Endometrium (tissue), 2 donors: Measurements from ENCODE around the gene DYNLL2.
"Not testable (repeated sequence)": the region's sequence is repeated elsewhere in the genome, so short reads cannot be mapped to it uniquely, and the experiment has no call there.

Experiments used
- FAIRE-seq: peaks from 2 replicates; lab custom pipeline; 2012; peaks lifted over from hg19 to GRCh38; lab: Jason Lieb, UNC
- donor health status: control.
- donor health status: control.

The DYNLL2 gene

DNA sequence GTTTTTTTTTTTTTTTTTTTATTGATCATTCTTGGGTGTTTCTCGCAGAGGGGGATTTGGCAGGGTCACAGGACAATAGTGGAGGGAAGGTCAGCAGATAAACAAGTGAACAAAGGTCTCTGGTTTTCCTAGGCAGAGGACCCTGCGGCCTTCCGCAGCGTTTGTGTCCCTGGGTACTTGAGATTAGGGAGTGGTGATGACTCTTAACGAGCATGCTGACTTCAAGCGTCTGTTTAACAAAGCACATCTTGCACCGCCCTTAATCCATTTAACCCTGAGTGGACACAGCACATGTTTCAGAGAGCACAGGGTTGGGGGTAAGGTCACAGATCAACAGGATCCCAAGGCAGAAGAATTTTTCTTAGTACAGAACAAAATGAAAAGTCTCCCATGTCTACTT, 10.0 kb upstream of the DYNLL2 start:
- FAIRE-seq: not testable (repeated sequence)

DNA sequence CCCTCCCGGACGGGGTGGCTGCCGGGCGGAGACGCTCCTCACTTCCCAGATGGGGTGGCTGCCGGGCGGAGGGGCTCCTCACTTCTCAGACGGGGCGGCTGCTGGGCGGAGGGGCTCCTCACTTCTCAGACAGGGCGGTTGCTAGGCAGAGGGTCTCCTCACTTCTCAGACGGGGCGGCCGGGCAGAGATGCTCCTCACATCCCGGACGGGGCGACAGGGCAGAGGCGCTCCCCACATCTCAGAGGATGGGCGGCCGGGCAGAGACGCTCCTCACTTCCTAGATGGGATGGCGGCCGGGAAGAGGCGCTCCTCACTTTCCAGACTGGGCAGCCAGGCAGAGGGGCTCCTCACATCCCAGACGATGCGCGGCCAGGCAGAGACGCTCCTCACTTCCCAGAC, 8.8 kb upstream of the DYNLL2 start:
- FAIRE-seq: not testable (repeated sequence)

- no peak for FAIRE-seq
Measured at GRCh38 chr17:58079300-58080033, 3.8 kb upstream of the DYNLL2 start.

- no peak for FAIRE-seq
Measured at GRCh38 chr17:58081646-58082340, 1.4 kb upstream of the DYNLL2 start.

- FAIRE-seq: no peak
Measured at GRCh38 chr17:58082341-58082869, 814 bp upstream of the DYNLL2 start.

GRCh38 chr17:58083491-58084316, 485 bp downstream of the DYNLL2 start:
- FAIRE-seq: no peak

DNA sequence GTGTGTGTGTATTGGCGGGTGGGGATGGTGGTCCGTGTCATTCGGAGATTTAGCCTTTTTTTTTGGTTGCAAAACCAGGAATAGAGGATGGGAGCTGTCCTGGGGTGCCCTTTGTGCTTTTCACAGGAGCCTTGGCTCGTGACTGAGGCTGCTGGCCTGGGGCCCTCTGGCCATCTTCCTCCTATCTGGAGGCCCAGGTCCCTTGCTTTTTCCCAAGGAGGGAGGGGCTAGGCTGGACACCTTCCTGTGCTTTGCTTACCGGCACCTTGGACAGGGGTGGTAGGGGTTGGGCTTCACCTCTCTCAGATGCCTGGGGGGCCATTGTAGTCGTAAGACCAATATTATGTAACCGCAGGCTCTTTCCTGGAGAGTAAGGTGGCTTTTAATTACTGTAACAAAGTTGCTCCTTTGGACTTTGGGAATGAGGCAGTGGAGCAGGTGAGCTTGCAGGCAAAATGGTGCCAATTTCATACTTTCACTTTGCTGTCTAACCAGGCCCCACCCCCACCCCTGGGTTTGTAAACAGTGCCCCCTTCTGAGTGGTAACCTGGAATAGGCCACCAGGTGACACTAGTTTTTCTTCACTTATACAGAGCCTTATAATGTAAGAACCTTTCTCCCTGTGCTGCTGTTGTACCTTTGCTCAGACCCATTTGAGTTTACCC, 1.2 kb downstream of the DYNLL2 start:
- no peak for FAIRE-seq

- FAIRE-seq: no peak
Measured at GRCh38 chr17:58085039-58085715, 2.0 kb downstream of the DYNLL2 start.

GRCh38 chr17:58086953-58087352, 3.7 kb downstream of the DYNLL2 start:
- FAIRE-seq: no peak

DNA sequence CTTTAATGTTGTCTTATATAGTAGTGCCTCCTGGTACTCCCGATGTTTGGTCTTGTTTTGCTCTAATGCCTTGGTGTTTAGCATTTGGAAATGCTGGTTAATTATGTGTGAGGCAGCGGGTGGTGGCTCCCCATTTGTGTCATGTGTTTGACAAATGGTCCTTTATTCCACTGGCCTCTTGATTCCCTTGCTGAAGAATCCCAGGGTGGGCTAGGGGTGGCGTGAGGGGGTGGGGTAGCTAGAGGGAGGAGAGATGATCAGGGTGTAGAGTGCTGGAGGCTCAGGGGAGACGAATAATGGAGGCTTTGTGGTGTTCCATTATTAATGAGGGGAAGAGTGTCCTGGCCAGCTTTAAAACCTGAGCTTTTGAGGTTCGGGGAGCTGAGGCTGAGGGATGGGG, 5.4 kb downstream of the DYNLL2 start:
- FAIRE-seq: no peak

DNA sequence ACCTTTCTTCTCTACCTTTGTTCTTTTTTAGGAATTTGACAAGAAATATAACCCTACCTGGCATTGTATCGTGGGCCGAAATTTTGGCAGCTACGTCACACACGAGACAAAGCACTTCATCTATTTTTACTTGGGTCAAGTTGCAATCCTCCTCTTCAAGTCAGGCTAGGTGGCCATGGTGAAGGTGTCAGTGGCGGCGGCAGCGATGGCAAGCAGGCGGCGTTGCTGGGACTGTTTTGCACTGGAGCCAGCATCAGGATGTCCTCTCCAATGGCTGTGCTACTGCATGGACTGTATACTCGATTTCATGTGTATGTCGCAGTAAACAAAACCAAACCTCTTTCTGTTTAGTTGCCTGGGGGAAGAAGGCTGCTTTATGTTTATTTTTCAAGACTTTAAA, 5.9 kb downstream of the DYNLL2 start:
- no peak for FAIRE-seq

GRCh38 chr17:58091024-58091567, 7.9 kb downstream of the DYNLL2 start:
- FAIRE-seq: no peak

- no peak for FAIRE-seq
Measured at GRCh38 chr17:58092101-58092796, 9.0 kb downstream of the DYNLL2 start.

DNA sequence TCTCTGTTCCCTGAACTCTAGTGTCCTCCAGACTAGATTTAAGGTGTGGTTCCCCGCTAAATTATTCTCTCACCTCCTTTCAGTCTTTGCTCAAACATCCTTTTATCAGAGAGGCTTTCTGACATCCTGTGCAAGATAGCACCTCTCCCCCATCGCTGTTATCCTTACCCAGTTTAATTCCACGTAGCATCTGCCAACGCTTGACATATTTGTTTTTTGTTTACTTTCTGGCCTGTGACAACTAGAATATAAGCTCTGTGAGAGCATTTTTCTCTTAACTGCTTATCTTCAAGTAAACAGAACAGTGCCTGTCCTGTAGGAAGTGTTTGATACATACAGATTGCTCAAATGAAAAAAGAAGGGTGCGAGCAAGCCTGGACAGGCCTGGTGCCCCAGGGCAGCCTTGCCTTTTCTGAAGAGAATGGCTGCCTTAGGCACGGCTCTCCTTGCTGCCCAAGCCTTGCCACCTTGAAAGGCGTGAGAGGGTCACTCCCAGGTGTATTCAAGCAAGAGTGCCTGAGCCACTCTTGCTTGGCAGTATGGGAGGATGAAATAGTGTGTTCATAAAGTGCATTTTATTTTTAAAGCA, 9.7 kb downstream of the DYNLL2 start:
- FAIRE-seq: no peak

DNA sequence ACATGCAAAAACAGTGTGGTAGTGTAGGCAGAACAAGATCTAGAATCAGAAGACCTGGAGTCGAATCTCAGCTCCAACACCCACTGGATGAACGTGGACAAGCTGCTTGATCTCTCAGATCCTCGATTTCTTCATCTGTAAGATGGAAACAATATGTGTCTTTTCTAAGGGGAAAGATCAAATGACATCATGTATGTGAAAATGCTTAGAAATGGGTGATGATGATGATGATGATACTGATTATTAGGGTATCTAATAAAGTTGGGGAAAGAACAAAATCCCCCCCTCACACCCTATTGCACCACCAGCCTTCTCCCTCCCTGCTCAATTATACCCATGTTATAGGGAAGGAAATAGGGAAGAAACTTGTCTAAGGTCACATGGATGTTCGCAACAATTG, 10.9 kb downstream of the DYNLL2 start:
- FAIRE-seq: no peak

DNA sequence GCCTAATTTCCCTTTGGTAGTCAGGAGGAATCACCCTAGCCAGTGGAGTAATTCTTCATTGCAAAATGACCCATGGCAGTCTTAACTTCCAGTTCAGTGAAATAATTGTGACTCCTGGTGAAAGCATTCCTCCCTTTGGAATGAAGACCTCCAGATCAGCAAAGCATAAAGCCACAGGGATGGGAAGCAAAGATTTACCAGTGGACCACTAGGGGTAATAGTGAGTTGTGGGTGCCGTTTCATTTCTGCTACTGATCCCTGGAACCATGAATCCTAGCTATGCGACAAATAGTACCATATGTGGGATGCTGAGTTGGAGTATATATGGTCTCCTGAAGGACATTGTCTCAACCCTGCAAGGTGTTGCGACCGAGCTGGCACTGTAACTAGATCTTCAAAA, 13.7 kb downstream of the DYNLL2 start:
- no peak for FAIRE-seq

DNA sequence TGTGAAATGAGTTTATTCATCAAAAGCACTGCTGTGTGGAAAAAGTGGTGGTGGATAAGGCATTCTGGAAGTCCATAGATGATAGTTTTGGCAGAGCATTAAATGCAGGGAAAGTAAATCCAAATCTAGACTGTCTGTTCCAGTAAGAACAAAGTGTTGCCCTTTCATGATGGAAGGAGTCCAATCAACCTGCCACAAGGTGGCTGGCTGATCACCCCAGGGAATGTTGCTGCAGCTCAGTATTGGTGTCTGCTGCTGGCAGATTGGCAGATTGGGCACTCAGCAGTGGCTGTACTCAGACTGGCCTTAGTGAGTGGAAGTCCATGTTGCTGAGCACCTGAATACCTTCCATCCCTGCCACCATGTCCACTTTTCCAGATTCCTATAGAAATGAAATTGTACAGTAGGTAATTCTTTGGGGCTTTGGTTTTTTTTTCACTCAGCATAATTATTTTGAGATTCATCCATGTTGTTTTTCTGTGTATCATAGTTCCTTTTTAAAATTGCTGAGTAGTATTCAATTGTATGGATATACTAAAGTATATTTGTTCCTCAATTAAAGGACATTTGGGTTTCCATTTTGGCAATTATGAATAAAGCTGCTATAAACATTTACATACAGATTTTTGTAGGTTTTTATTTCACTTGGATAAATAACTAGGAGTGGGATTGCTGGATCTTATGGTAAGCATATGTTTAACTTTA, 14.3 kb downstream of the DYNLL2 start:
- no peak for FAIRE-seq

DNA sequence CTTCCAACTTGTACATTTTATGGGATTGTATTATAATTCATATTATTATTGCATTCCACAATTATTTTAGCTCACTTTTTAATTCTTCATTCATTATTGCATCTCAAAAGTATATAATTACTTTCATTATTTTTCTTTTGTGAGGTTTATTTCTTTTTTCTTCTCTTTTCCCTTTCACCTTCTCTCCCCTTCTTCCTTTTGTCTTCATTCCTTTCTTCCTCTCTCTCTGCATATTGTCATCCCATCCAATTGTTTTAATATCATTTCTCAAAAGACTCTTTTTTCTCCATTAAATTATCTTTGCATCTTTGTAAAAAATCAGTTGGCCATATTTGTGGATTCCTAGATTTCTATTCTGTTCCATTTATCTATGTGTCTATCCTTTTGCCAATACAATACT, 17.3 kb downstream of the DYNLL2 start:
- no peak for FAIRE-seq

DNA sequence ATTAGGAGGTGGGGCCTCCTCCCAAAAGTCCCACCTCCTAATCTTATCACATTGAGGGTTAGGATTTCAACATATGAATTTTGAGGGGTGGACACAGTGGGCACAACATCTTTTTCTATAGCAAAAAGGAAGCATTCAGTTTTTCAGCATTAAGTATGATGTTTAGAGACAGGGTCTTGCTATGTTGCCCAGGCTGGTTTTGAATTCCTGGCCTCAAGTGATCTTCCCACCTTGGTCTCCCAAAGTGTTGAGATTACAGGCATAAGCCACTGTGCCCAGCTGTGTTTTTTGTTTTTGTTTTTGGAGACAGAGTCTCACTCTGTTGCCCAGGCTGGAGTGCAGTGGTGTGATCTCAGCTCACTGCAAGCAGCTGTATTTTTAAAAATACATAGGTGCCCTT, 18.7 kb downstream of the DYNLL2 start:
- not testable (repeated sequence) for FAIRE-seq

- FAIRE-seq: no peak
Measured at GRCh38 chr17:58105093-58105492, 21.9 kb downstream of the DYNLL2 start.
